ENCODE results near the gene ANKRD63. TPM values are rescaled to one million over a fixed set of nuclear protein-coding genes. Genes with fewer than 3 reads are reported as not detected.

Gene ANKRD63
- total and polyA plus RNA-seq, 9 of the 15 experiments (the other 6 are each of a cell fraction or from before 2014, with no cell fraction given): 1.3 to 2.0 (median 1.8) TPM; not detected in 6

- no peak overlapping the region for H2AFZ ChIP-seq (ENCODE audit: low read depth, low read length)
- H3K9me3 ChIP-seq (replicated peaks; ENCODE audit: control insufficient read depth, insufficient read depth, low read depth, low read length): no peaks in the 10 kb centered on the region
- H3K27ac ChIP-seq (ENCODE audit: extremely low read depth, low read depth, low read length): no peak overlapping the region
- peaks cover 2% of the 10 kb centered on the region in 2 experiments; a peak in 3 of 5 replicates for H3K27me3 ChIP-seq (ENCODE audit: control insufficient read depth in 2 of 2, insufficient read depth in 2 of 2, low read length in 2 of 2)
- DNase-seq (ENCODE audit: extremely low read depth in 1 of 4, low spot score in 3 of 4) (no peak), FAIRE-seq (no peak), ATAC-seq (no peak)
- no peak overlapping the region for H3K9ac ChIP-seq (ENCODE audit: insufficient read depth in 1 of 2, low read depth in 2 of 2, low read length in 2 of 2)
- no peaks in the 10 kb centered on the region for H3K79me2 ChIP-seq (ENCODE audit: control insufficient read depth, insufficient read depth, low read length)
- POLR2A ChIA-PET: interaction anchor here (0.6 to 1.0 kb wide), 2 partner anchors 67 to 662 kb away, joined by 3 read pairs; no protein-coding TSS in a partner anchor
- TF ChIP-seq COPS2 (conservative IDR thresholded peaks at IDR 0.05): no peak
- no peaks in the 10 kb centered on the region for H4K20me1 ChIP-seq (replicated peaks; ENCODE audit: control insufficient read depth, insufficient read depth, low read length)
- H3K4me3 ChIP-seq: no peak overlapping the region
- CTCF ChIA-PET (ENCODE audit: low intra/inter-chr PET ratio): no interaction called here
- in situ Hi-C loops (cut with MboI) (no loop called here), intact Hi-C loops (cut with micrococcal nuclease) (no loop called here)
- WGBS (ENCODE audit: insufficient coverage, low coverage, missing lambda C conversion rate): 32% methylated on average over 7 of the region's 7 CpGs
- BruUV-seq (replicated peaks): no TSS peak
- H3K4me2 ChIP-seq (ENCODE audit: insufficient read depth, low read length): no peak overlapping the region
- H3K4me1 ChIP-seq (replicated peaks in 1 of 2; ENCODE audit: control insufficient read depth in 2 of 2, insufficient read depth in 2 of 2, low read length in 2 of 2): peaks cover 0 to 42% of the 10 kb centered on the region in 2 experiments; a peak in 3 of 5 replicates
- no peaks in the 10 kb centered on the region for H3K36me3 ChIP-seq (ENCODE audit: control insufficient read depth, insufficient read depth, low read length)
- no peaks in the 10 kb centered on the region for H3K9me1 ChIP-seq (ENCODE audit: control insufficient read depth, insufficient read depth, low read length)
Observed at GRCh38 chr15:40286794-40287193, 3.9 kb upstream of the ANKRD63 start.

- ATAC-seq (no peak), FAIRE-seq (no peak), DNase-seq (ENCODE audit: extremely low read depth in 1 of 4, low spot score in 3 of 4) (no peak)
- Histone ChIP-seq H3K9ac (ENCODE audit: insufficient read depth in 1 of 2, low read depth in 2 of 2, low read length in 2 of 2) (peak overlapping the region in 1 of 2 experiments; percentile 17; a peak in 1 of 4 replicates), H3K27ac (ENCODE audit: extremely low read depth, low read depth, low read length) (no peak overlapping the region), H3K27me3 (ENCODE audit: control insufficient read depth in 2 of 2, insufficient read depth in 2 of 2, low read length in 2 of 2) (no peaks in the 10 kb centered on the region), H3K36me3 (ENCODE audit: control insufficient read depth, insufficient read depth, low read length) (no peaks in the 10 kb centered on the region), H3K4me2 (ENCODE audit: insufficient read depth, low read length) (no peak overlapping the region), H3K9me3 (replicated peaks; ENCODE audit: control insufficient read depth, insufficient read depth, low read depth, low read length) (no peaks in the 10 kb centered on the region), H3K79me2 (ENCODE audit: control insufficient read depth, insufficient read depth, low read length) (no peaks in the 10 kb centered on the region), H4K20me1 (replicated peaks; ENCODE audit: control insufficient read depth, insufficient read depth, low read length) (no peaks in the 10 kb centered on the region), H3K9me1 (ENCODE audit: control insufficient read depth, insufficient read depth, low read length) (no peaks in the 10 kb centered on the region), H3K4me1 (replicated peaks in 1 of 2; ENCODE audit: control insufficient read depth in 2 of 2, insufficient read depth in 2 of 2, low read length in 2 of 2) (peaks cover 0 to 42% of the 10 kb centered on the region in 2 experiments; a peak in 3 of 5 replicates), H3K4me3 (no peak overlapping the region), H2AFZ (ENCODE audit: low read depth, low read length) (no peak overlapping the region)
- BruUV-seq (replicated peaks): no TSS peak
- ChIA-PET CTCF (ENCODE audit: low intra/inter-chr PET ratio) (no interaction called here), POLR2A (interaction anchor here (1.0 to 1.6 kb wide), 3 partner anchors 41 to 68 kb away, joined by 3 to 4 read pairs (median 3); no protein-coding TSS in a partner anchor)
- whole genome bisulfite sequencing (ENCODE audit: insufficient coverage, low coverage, missing lambda C conversion rate): 23% methylated on average over 7 of the region's 7 CpGs
- TF ChIP-seq ZNF584 (CRISPR knock-in tag; IDR thresholded peaks at IDR 0.05; ENCODE audit: low read depth): no peak
- TF ChIP-seq CBX2 (IDR thresholded peaks at IDR 0.05; ENCODE audit: insufficient read depth, low read length, poor library complexity, severe bottlenecking): no peak
- intact Hi-C loops (cut with micrococcal nuclease) (no loop called here), in situ Hi-C loops (cut with MboI) (no loop called here)
Observed at GRCh38 chr15:40286061-40286532, 3.2 kb upstream of the ANKRD63 start.

Measured in K562 (cell line).